Nephron (organoid): ENCODE data around the gene ANKRD26.

ENCODE experiments used
- H3K27ac Mint-ChIP-seq, 3 experiments: 2 replicates each; pipeline ENCODE4 v1.8.0; 2020; ENCODE audit warnings: mixed read lengths in 3 of 3, mild to moderate bottlenecking in 2 of 3, moderate library complexity in 1 of 3
- H3K27me3 Mint-ChIP-seq: 2 replicates; pipeline ENCODE4 v1.8.0; 2021; ENCODE audit warnings: low read depth, mild to moderate bottlenecking, moderate library complexity, mixed read lengths
- H3K36me3 Mint-ChIP-seq: 2 replicates; pipeline ENCODE4 v1.8.0; 2020; ENCODE audit warnings: low read depth, mixed read lengths
- H3K4me1 Mint-ChIP-seq: 2 replicates; pipeline ENCODE4 v1.8.0; 2020; ENCODE audit warnings: mixed read lengths
- H3K4me3 Mint-ChIP-seq, 3 experiments: 2 replicates each; pipeline ENCODE4 v1.8.0; 2020; ENCODE audit warnings: mild to moderate bottlenecking in 3 of 3, mixed read lengths in 3 of 3, moderate library complexity in 2 of 3
- H3K9me3 Mint-ChIP-seq: 2 replicates; pipeline ENCODE4 v1.8.0; 2020; ENCODE audit warnings: mixed read lengths
- CTCF ChIP-seq, 3 experiments: fragments of 200-600 bp; sonication (generic); IDR thresholded peaks; one replicate each; pipeline ENCODE4 v1.5.0; 2021; ENCODE audit warnings: antibody characterized with exemption in 3 of 3; ENCODE audit not compliant: unreplicated experiment in 3 of 3

The ANKRD26 gene

DNA sequence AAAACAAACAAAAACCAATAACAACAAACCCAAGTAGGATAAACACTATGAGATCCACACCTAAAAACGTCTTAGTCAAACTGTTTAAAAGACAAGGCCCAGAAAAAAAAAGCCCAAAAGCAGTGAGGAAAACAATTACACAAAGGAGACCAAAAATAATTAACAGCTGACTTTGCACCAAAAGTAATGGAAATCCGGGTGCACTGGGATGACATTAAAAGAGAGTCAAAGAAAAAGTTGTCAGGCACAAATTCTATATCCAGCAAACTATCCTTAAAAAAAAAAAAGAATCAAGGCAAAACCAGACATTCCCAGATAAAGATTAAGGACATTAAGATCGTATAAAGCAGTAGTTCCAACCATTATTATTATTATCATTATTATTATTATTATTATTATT lies 7.9 kb upstream of the ANKRD26 start:
- Mint-ChIP-seq H3K4me1 (no peaks in the 10 kb centered on the region), H3K4me3 (no peak overlapping the region), H3K27ac (no peak overlapping the region), H3K36me3 (peaks cover 71% of the 10 kb centered on the region), H3K27me3 (no peaks in the 10 kb centered on the region), H3K9me3 (peaks cover 7% of the 10 kb centered on the region)
- no peak for TF ChIP-seq CTCF (IDR thresholded peaks at IDR 0.05; ENCODE audit: unreplicated experiment in 3 of 3)

GRCh38 chr10:27104919-27105318 lies 4.6 kb upstream of the ANKRD26 start:
- no peak overlapping the region for H3K27ac Mint-ChIP-seq
- H3K27me3 Mint-ChIP-seq, result no peaks in the 10 kb centered on the region
- no peak overlapping the region for H3K4me3 Mint-ChIP-seq
- peaks cover 48% of the 10 kb centered on the region for H3K36me3 Mint-ChIP-seq
- H3K4me1 Mint-ChIP-seq, result peaks cover 13% of the 10 kb centered on the region
- peaks cover 7% of the 10 kb centered on the region for H3K9me3 Mint-ChIP-seq
- TF ChIP-seq CTCF (IDR thresholded peaks at IDR 0.05; ENCODE audit: unreplicated experiment in 3 of 3), result no peak

DNA sequence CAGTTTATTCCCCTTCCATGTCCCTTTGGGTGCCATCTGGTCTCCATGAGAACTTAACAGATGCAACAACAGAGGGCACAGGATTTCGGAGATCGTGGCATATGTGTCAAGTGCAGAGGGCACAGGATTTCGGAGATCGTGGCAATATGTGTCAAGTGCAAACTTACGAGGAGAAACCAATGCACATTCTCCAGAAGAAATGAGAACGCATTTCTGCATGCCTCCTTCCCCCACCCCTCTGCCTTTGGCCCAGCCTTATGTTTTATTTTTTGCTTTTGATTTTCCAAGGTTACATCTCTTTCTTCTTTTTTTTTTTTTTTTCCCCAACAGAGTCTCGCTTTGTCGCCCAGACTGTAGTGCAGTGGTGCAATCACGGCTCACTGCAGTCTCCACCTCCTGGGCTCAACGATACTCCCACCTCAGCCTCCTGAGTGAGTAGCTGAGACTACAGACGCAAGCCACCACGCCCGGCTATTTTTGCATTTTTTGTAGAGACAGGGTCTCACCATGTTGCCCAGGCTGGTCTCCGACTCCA lies 586 bp upstream of the ANKRD26 start:
- no peak for TF ChIP-seq CTCF (IDR thresholded peaks at IDR 0.05; ENCODE audit: unreplicated experiment in 3 of 3)
- Mint-ChIP-seq H3K27ac (peak overlapping the region; percentile 91 to 95 (median 91)), H3K36me3 (peaks cover 18% of the 10 kb centered on the region), H3K4me3 (peak overlapping the region; percentile 86 to 92 (median 91)), H3K4me1 (peaks cover 20% of the 10 kb centered on the region), H3K27me3 (no peaks in the 10 kb centered on the region), H3K9me3 (no peaks in the 10 kb centered on the region)

GRCh38 chr10:27099448-27099847 lies 846 bp downstream of the ANKRD26 start:
- TF ChIP-seq CTCF (IDR thresholded peaks at IDR 0.05; ENCODE audit: unreplicated experiment in 3 of 3), result no peak
- Mint-ChIP-seq H3K4me3 (peak overlapping the region; percentile 86 to 92 (median 91)), H3K9me3 (no peaks in the 10 kb centered on the region), H3K27me3 (no peaks in the 10 kb centered on the region), H3K27ac (peak overlapping the region; percentile 91 to 95 (median 91)), H3K4me1 (peaks cover 20% of the 10 kb centered on the region), H3K36me3 (peaks cover 8% of the 10 kb centered on the region)

DNA sequence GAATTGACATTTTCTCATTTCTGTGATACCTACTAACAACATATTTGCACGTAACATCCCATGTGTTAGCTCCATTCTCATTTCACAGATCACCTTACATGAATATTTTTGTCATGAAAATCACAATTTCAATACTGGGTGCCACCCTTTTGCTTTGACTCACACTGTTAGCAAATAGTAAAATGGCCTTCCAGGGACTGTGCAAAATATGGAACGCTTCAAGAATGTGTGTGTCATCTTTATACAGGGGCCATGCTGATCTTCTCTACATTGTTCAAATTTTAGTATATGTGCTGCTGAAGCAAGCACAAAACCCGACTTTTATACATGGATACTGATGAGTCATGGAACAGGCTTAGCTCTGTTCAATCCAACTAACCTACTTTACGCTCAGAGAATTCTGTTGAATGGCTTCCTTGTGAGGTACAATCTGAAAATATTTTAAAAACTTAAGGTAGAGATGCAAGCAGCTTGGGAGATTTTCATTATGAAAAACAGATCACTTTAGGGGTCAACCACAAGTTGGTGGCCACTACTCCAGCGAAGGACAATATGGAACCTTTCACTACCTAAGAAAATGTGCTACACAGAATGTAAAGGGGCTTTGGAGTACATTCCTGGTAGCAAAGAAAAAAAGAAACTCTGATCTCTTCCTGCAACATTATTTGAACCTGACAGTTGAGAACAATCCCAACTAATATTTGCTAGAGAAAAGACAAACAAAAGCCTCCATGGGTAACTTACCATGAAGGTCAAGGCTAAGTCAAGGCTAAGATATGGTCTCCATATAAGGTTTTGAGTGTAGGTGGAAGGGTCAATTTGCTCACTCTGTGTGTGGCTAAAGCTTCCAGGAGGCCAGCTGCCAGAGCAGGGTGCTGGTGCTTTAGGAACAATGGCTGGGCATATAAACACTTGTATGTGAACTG lies 11.9 kb downstream of the ANKRD26 start:
- Mint-ChIP-seq H3K36me3 (peaks cover 50% of the 10 kb centered on the region), H3K4me1 (no peaks in the 10 kb centered on the region), H3K27me3 (no peaks in the 10 kb centered on the region), H3K27ac (no peak overlapping the region), H3K9me3 (no peaks in the 10 kb centered on the region), H3K4me3 (no peak overlapping the region)
- TF ChIP-seq CTCF (IDR thresholded peaks at IDR 0.05; ENCODE audit: unreplicated experiment in 3 of 3), result no peak
